ENCODE results near the gene TBX10. TPM values are rescaled to one million over a fixed set of nuclear protein-coding genes. Genes with fewer than 3 reads are reported as not detected.
"Not testable (repeated sequence)": the region's sequence is repeated elsewhere in the genome, so short reads cannot be mapped to it uniquely, and the experiment has no call there.

The TBX10 gene
- total RNA-seq, 3 donors from 2014 or later (not counting 1 experiment from before 2014, with no cell fraction given): not detected

DNA sequence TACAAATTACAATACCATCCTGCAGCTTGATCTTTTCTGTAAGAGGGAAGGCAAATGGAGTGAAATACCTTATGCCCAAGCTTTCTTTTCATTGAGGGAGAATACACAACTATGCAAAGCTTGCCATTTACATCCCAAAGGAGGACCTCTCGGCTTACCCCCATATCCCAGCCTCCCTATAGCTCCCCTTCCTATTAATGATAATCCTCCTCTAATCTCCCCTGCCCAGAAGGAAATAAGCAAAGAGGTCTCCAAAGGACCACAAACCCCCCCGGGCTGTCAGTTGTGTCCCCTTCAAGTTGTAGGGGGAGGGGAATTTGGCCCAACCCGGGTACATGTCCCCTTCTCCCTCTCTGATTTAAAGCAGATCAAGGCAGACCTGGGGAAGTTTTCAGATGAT, 17.6 kb downstream of the TBX10 start:
- 88% methylated on average over 1 of the region's 3 CpGs for WGBS (ENCODE audit: insufficient coverage)
- intact Hi-C loops (cut with micrococcal nuclease); H3K4me3 ChIP-seq (ENCODE audit: low read length); DNase-seq; H3K27ac ChIP-seq (ENCODE audit: low read length); ATAC-seq; H3K9me3 Mint-ChIP-seq; H3K4me1 ChIP-seq (ENCODE audit: control insufficient read depth, insufficient read depth, low read length); H3K27me3 ChIP-seq (ENCODE audit: control insufficient read depth, insufficient read depth, low read length); H3K27ac Mint-ChIP-seq; H3K36me3 Mint-ChIP-seq; H3K36me3 ChIP-seq (ENCODE audit: control insufficient read depth, insufficient read depth, low read length); H3K27me3 Mint-ChIP-seq (ENCODE audit: low read depth in 2 of 2); H3K9me3 ChIP-seq (ENCODE audit: control insufficient read depth, insufficient read depth, low read length); H3K4me3 Mint-ChIP-seq; H3K4me1 Mint-ChIP-seq: not testable (repeated sequence)

DNA sequence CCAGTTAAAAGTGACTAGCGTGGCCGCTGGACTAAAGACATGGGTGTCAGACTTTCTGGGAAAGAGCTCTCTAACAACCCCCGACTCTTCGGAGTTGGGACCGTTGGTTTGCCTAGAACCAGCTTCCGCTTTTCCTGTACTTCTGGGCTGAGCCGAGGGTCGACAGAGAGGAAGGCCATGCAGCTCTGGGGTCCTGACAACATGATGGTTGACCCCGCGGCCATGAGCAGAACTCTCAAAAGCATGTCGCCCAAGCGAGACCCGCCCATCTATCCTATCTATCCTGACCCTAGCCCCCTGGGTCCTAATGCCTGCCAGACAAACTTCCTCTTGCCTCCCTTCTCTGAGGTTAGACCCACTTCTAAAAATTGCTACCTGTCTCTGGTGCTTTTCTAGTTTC, 18.9 kb downstream of the TBX10 start:
- intact Hi-C loops (cut with micrococcal nuclease); H3K36me3 Mint-ChIP-seq; H3K27ac Mint-ChIP-seq; ATAC-seq; H3K9me3 ChIP-seq (ENCODE audit: control insufficient read depth, insufficient read depth, low read length); H3K27ac ChIP-seq (ENCODE audit: low read length); H3K27me3 Mint-ChIP-seq (ENCODE audit: low read depth in 2 of 2); H3K4me3 ChIP-seq (ENCODE audit: low read length); DNase-seq; H3K9me3 Mint-ChIP-seq; H3K4me3 Mint-ChIP-seq; H3K27me3 ChIP-seq (ENCODE audit: control insufficient read depth, insufficient read depth, low read length); H3K36me3 ChIP-seq (ENCODE audit: control insufficient read depth, insufficient read depth, low read length): not testable (repeated sequence)
- 90% methylated on average over 13 of the region's 13 CpGs for WGBS (ENCODE audit: insufficient coverage)
- peaks cover 7 to 17% of the 10 kb centered on the region in 2 donors for H3K4me1 Mint-ChIP-seq
- H3K4me1 ChIP-seq (ENCODE audit: control insufficient read depth, insufficient read depth, low read length): peaks cover 14% of the 10 kb centered on the region

DNA sequence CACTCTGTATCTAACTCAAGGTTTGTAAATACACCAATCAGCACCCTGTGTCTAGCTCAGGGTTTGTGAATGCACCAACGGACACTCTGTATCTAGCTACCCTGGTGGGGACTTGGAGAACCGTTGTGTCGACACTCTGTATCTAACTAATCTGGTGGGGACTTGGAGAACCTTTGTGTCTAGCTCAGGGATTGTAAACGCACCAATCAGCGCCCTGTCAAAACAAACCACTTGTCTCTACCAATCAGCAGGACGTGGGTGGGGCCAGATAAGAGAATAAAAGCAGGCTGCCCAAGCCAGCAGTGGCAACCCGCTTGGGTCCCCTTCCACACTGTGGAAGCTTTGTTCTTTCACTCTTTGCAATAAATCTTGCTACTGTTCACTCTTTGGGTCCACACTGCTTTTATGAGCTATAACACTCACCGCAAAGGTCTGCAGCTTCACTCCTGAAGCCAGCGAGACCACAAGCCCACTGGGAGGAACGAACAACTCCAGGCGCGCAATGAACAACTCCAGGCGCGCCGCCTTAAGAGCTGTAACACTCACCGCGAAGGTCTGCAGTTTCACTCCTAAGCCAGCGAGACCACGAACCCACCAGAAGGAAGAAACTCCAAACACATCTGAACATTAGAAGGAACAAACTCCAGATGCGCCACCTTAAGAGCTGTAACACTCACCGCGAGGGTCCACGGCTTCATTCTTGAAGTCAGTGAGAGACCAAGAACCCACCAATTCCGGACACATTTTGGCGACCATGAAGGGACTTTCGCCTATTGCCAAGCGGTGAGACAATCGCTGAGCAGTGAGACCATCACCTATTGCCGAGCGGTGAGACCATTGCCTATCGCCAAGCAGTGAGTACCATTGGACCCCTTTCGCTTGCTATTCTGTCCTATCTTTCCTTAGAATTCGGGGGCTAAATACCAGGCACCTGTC, 19.6 kb downstream of the TBX10 start:
- H3K9me3 ChIP-seq (ENCODE audit: control insufficient read depth, insufficient read depth, low read length); H3K4me3 Mint-ChIP-seq; H3K27ac Mint-ChIP-seq; H3K27me3 Mint-ChIP-seq (ENCODE audit: low read depth in 2 of 2); H3K27ac ChIP-seq (ENCODE audit: low read length); H3K36me3 Mint-ChIP-seq; H3K4me3 ChIP-seq (ENCODE audit: low read length); DNase-seq; ATAC-seq; H3K9me3 Mint-ChIP-seq; H3K36me3 ChIP-seq (ENCODE audit: control insufficient read depth, insufficient read depth, low read length); H3K27me3 ChIP-seq (ENCODE audit: control insufficient read depth, insufficient read depth, low read length): not testable (repeated sequence)
- 75% methylated on average over 33 of the region's 33 CpGs for WGBS (ENCODE audit: insufficient coverage)
- peaks cover 21% of the 10 kb centered on the region for H3K4me1 ChIP-seq (ENCODE audit: control insufficient read depth, insufficient read depth, low read length)
- intact Hi-C loops (cut with micrococcal nuclease): loop anchor here (10.0 kb wide), 1 partner anchor 115 kb away; the partner anchor contains the start of genes CDK2AP2 and PITPNM1
- H3K4me1 Mint-ChIP-seq: peaks cover 7 to 20% of the 10 kb centered on the region in 2 donors

DNA sequence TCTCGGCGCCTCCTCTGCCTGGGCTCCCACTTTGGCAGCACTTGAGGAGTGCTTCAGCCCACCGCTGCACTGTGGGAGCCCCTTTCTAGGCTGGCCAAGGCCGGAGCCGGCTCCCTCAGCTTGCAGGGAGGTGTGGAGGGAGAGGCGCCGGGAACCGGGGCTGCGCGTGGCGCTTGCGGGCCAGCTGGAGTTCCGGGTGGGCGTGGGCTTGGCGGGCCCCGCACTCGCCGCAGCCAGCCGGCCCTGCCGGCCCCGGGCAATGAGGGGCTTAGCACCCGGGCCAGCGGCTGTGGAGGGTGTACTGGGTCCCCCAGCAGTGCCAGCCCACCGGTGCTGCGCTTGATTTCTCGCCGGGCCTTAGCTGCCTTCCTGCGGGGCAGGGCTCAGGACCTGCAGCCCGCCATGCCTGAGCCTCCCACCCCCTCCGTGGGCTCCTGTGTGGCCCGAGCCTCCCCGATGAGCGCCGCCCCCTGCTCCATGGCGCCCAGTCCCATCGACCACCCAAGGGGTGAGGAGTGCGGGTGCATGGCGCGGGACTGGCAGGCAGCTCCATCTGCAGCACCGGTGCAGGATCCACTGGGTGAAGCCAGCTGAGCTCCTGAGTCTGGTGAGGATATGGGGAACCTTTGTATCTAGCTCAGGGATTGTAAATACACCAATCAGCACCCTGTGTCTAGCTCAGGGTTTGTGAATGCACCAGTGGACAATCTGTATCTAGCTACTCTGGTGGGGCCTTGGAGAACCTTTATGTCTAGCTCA, 20.5 kb downstream of the TBX10 start:
- DNase-seq; H3K9me3 ChIP-seq (ENCODE audit: control insufficient read depth, insufficient read depth, low read length); H3K27me3 Mint-ChIP-seq (ENCODE audit: low read depth in 2 of 2); H3K36me3 ChIP-seq (ENCODE audit: control insufficient read depth, insufficient read depth, low read length); H3K4me3 ChIP-seq (ENCODE audit: low read length); ATAC-seq; H3K36me3 Mint-ChIP-seq; H3K27me3 ChIP-seq (ENCODE audit: control insufficient read depth, insufficient read depth, low read length); H3K27ac ChIP-seq (ENCODE audit: low read length); H3K27ac Mint-ChIP-seq; H3K4me3 Mint-ChIP-seq; H3K9me3 Mint-ChIP-seq: not testable (repeated sequence)
- H3K4me1 ChIP-seq (ENCODE audit: control insufficient read depth, insufficient read depth, low read length): peaks cover 30% of the 10 kb centered on the region
- intact Hi-C loops (cut with micrococcal nuclease): loop anchor here (10.0 kb wide), 1 partner anchor 114 kb away; the partner anchor contains the start of genes CDK2AP2 and PITPNM1
- H3K4me1 Mint-ChIP-seq: peaks cover 7 to 29% of the 10 kb centered on the region in 2 donors
- 97% methylated on average over 40 of the region's 40 CpGs for WGBS (ENCODE audit: insufficient coverage)

DNA sequence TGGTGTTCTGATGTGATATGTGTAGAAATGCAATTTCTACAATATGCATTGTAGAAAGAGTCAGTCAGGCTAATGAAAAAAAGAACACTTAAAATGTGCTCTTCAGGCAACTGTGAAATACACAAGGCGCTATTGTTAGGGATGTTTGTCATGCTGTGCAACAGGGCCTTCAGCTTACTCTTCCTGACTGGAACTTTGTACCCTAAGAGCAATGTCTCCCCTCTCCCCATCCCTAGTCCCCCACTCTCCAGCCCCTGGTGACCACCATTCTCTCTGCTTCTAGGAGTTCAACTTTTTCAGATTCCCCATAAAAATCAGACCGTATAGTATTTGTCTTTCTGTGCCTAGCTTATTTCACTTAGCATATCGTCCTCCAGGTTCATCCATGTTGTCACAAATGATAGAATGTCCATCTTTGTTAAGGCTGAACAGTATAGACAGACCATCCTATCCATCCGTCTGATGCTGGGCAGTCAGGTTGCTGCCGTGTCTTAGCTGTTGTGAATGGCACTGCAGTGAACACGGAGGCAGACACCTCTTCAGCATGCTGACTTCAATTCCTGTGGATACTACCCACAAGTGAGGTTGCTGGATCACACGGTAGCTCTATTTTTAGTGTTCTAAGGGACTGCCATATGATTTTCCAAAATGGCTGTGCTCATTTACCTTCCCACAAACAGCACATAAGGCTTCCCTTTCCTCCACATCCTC, 22.2 kb downstream of the TBX10 start:
- TF ChIP-seq, protein P1, sequence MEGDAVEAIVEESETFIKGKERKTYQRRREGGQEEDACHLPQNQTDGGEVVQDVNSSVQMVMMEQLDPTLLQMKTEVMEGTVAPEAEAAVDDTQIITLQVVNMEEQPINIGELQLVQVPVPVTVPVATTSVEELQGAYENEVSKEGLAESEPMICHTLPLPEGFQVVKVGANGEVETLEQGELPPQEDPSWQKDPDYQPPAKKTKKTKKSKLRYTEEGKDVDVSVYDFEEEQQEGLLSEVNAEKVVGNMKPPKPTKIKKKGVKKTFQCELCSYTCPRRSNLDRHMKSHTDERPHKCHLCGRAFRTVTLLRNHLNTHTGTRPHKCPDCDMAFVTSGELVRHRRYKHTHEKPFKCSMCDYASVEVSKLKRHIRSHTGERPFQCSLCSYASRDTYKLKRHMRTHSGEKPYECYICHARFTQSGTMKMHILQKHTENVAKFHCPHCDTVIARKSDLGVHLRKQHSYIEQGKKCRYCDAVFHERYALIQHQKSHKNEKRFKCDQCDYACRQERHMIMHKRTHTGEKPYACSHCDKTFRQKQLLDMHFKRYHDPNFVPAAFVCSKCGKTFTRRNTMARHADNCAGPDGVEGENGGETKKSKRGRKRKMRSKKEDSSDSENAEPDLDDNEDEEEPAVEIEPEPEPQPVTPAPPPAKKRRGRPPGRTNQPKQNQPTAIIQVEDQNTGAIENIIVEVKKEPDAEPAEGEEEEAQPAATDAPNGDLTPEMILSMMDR (IDR thresholded peaks at IDR 0.05): no peak
- DNase-seq (no peak), ATAC-seq (no peak)
- Histone ChIP-seq H3K27ac (ENCODE audit: low read length) (no peak overlapping the region), H3K27me3 (ENCODE audit: control insufficient read depth, insufficient read depth, low read length) (no peaks in the 10 kb centered on the region), H3K36me3 (ENCODE audit: control insufficient read depth, insufficient read depth, low read length) (peaks cover 12% of the 10 kb centered on the region), H3K9me3 (ENCODE audit: control insufficient read depth, insufficient read depth, low read length) (no peaks in the 10 kb centered on the region), H3K4me1 (ENCODE audit: control insufficient read depth, insufficient read depth, low read length) (peaks cover 47% of the 10 kb centered on the region), H3K4me3 (ENCODE audit: low read length) (no peak overlapping the region)
- Mint-ChIP-seq H3K4me1 (peaks cover 15 to 46% of the 10 kb centered on the region in 2 donors), H3K4me3 (peak overlapping the region; percentile 73), H3K9me3 (no peaks in the 10 kb centered on the region), H3K27me3 (ENCODE audit: low read depth in 2 of 2) (no peaks in the 10 kb centered on the region), H3K36me3 (no peaks in the 10 kb centered on the region), H3K27ac (peak overlapping the region; percentile 96 to 99)
- intact Hi-C loops (cut with micrococcal nuclease): loop anchor here (10.0 kb wide), 1 partner anchor 113 kb away; the partner anchor contains the start of genes CDK2AP2 and PITPNM1
- 90% methylated on average over 7 of the region's 7 CpGs for WGBS (ENCODE audit: insufficient coverage)

All from natural killer cell (primary cell).